K562 (cell line): ENCODE measurements around the gene ARF5. TPM values are rescaled to one million over a fixed set of nuclear protein-coding genes. Genes with fewer than 3 reads are reported as not detected.
A peak's percentile ranks its signal among the peaks of the same experiment; 100 is the strongest.

Experiments used
- ATAC-seq: fragments of 200-7000 bp; cut with Tn5 transposase; 3 replicates; pipeline ENCODE4 v1.9.1; 2020; ENCODE audit warnings: moderate library complexity
- BruUV-seq: library from RNA; stranded (reverse); fragments of 400-500 nt; replicated peaks from 2 replicates; lab custom pipeline; 2021; lab: Mats Ljungman, UMichigan
- CTCF ChIA-PET: fragments of 300-600 bp; formaldehyde crosslinking; extraction: SDS; loops from one replicate; lab custom pipeline; 2021; ENCODE audit warnings: low intra/inter-chr PET ratio; lab: Yijun Ruan, JAX
- POLR2A ChIA-PET: fragments of 300-600, 350-650 bp; sonication (Branson Sonifier 250); formaldehyde crosslinking; extraction: SDS; loops from one replicate; lab custom pipeline; 2021; ENCODE audit warnings: antibody characterized with exemption, inconsistent platforms; lab: Yijun Ruan, JAX
- DNase-seq, 4 experiments: peaks; one replicate each; pipeline versions ENCODE4 v3.0.0 to v3.0.0-alpha.2; 2011 to 2018; ENCODE audit warnings: low spot score in 3 of 4, mixed read lengths in 3 of 4; ENCODE audit errors: extremely low read depth in 1 of 4
- FAIRE-seq: peaks from 2 replicates; lab custom pipeline; 2011; peaks lifted over from hg19 to GRCh38; lab: Jason Lieb, UNC
- H2AFZ ChIP-seq: 2 replicates; pipeline ENCODE4 v1.6.0; 2011; ENCODE audit warnings: low read depth, low read length, control low read depth, inconsistent platforms
- H3K27ac ChIP-seq: fragments of 200-600 bp; 3 replicates; pipeline ENCODE4 v1.8.0; 2011; ENCODE audit warnings: low read depth, mild to moderate bottlenecking, control low read depth, inconsistent platforms, low read length, moderate library complexity, mixed read lengths; ENCODE audit errors: extremely low read depth
- H3K27me3 ChIP-seq, 2 experiments: fragments of 300-600 bp in 1 of 2; 2 replicates in 1 of 2; 3 replicates in 1 of 2; pipeline versions ENCODE4 v1.6.0 to v1.8.0; 2011; ENCODE audit warnings: inconsistent platforms in 2 of 2, low read length in 2 of 2, mild to moderate bottlenecking in 1 of 2, mixed read lengths in 1 of 2, moderate library complexity in 1 of 2; ENCODE audit not compliant: control insufficient read depth in 2 of 2, insufficient read depth in 2 of 2
- H3K36me3 ChIP-seq: fragments of 300-600 bp; 3 replicates; pipeline ENCODE4 v1.8.0; 2011; ENCODE audit warnings: mild to moderate bottlenecking, low read length, inconsistent platforms; ENCODE audit not compliant: control insufficient read depth, insufficient read depth
- H3K4me1 ChIP-seq, 2 experiments: fragments of 200-600 bp in 1 of 2; replicated peaks in 1 of 2; 2 replicates in 1 of 2; 3 replicates in 1 of 2; pipeline versions ENCODE4 v1.5.1 to v1.8.0; 2011; ENCODE audit warnings: inconsistent platforms in 2 of 2, low read length in 2 of 2, mild to moderate bottlenecking in 1 of 2, mixed read lengths in 1 of 2, moderate library complexity in 1 of 2; ENCODE audit not compliant: control insufficient read depth in 2 of 2, insufficient read depth in 2 of 2
- H3K4me2 ChIP-seq: 2 replicates; pipeline ENCODE4 v1.6.1; 2011; ENCODE audit warnings: low read length, control low read depth, inconsistent platforms, mixed read lengths; ENCODE audit not compliant: insufficient read depth
- H3K4me3 ChIP-seq: fragments of 200-600 bp; sonication (generic), shearing (Covaris generic); 2 replicates; pipeline ENCODE4 v1.5.1; 2016; ENCODE audit warnings: control low read depth, inconsistent platforms
- H3K79me2 ChIP-seq: fragments of 200-600 bp; 3 replicates; pipeline ENCODE4 v1.8.0; 2011; ENCODE audit warnings: low read length, inconsistent platforms; ENCODE audit not compliant: control insufficient read depth, insufficient read depth
- H3K9ac ChIP-seq, 2 experiments: 2 replicates each; pipeline versions ENCODE4 v1.6.0 to v1.6.1; 2011; ENCODE audit warnings: low read depth in 2 of 2, low read length in 2 of 2, control low read depth in 1 of 2, inconsistent platforms in 1 of 2, mild to moderate bottlenecking in 1 of 2, mixed read lengths in 1 of 2; ENCODE audit not compliant: insufficient read depth in 1 of 2
- H3K9me1 ChIP-seq: one replicate; pipeline ENCODE4 v1.6.0; 2011; ENCODE audit warnings: inconsistent platforms, mild to moderate bottlenecking, low read length, moderate library complexity; ENCODE audit not compliant: control insufficient read depth, insufficient read depth
- H3K9me3 ChIP-seq: replicated peaks from 2 replicates; pipeline ENCODE4 v1.5.1; 2011; ENCODE audit warnings: low read depth, low read length, inconsistent platforms; ENCODE audit not compliant: control insufficient read depth, insufficient read depth
- H4K20me1 ChIP-seq: replicated peaks from 2 replicates; pipeline ENCODE4 v1.6.1; 2011; ENCODE audit warnings: low read length, inconsistent platforms, mixed read lengths; ENCODE audit not compliant: control insufficient read depth, insufficient read depth
- MYC ChIP-seq, 2 experiments: fragments of 250-450 bp in 1 of 2; sonication (Bioruptor Pico) in 1 of 2; IDR thresholded peaks; 2 replicates each; pipeline versions ENCODE4 v1.5.1 to v1.6.1; 2012 to 2021; ENCODE audit warnings: low read depth in 2 of 2, borderline replicate concordance in 1 of 2, improper control_type of control experiment in 1 of 2, low read length in 1 of 2, mild to moderate bottlenecking in 1 of 2, moderate library complexity in 1 of 2
- NFIC ChIP-seq: fragments of 450-650 bp; IDR thresholded peaks from 2 replicates; pipeline ENCODE4 v1.6.1; 2017; ENCODE audit warnings: mild to moderate bottlenecking, inconsistent platforms
- RBFOX2 ChIP-seq: fragments of 200-400 bp; formaldehyde crosslinking; IDR thresholded peaks from 2 replicates; pipeline ENCODE4 v1.6.1; 2017; ENCODE audit warnings: low read depth, mild to moderate bottlenecking, low read length, moderate library complexity
- TGIF2 ChIP-seq: sonication (generic); formaldehyde crosslinking; IDR thresholded peaks from 2 replicates; pipeline ENCODE4 v1.8.1; 2022; ENCODE audit warnings: mild to moderate bottlenecking, missing genetic modification reagents, moderate library complexity
- ZEB2 ChIP-seq: fragments of 450-650 bp; IDR thresholded peaks from 2 replicates; pipeline ENCODE4 v1.6.1; 2016
- WGBS: fragments of 100-300 bp; shearing (Covaris generic); methylation state at CpG from one replicate; pipeline ENCODE4 v1.1.6; 2016; ENCODE audit warnings: low coverage, mixed read lengths; ENCODE audit not compliant: insufficient coverage; ENCODE audit errors: missing lambda C conversion rate; 5-methylcytosine and 5-hydroxymethylcytosine counted together
- in situ Hi-C: fragments of 300-500 bp; cut with MboI; formaldehyde crosslinking; loops from 4 replicates; pipeline ENCODE4 v1.15.0; 2018; ENCODE audit warnings: inconsistent platforms, mixed read lengths
- intact Hi-C: fragments of 100-400 bp; cut with micrococcal nuclease; formaldehyde crosslinking; loops from 2 replicates; pipeline ENCODE4 v1.14.2; 2022
- polyA plus RNA-seq, 8 experiments: library from polyadenylated mRNA; depleted of rRNA in 4 of 8; stranded (reverse) in 5 of 8; unstranded in 3 of 8; fragments of >200 nt; fragmentation: Nextera tagmentation in 2 of 8; fragmentation: Illumina TruSeq in 1 of 8; extraction: Ambion mirVana in 2 of 8; extraction: Trizol in 1 of 8; gene quantifications; 2 replicates each; pipeline versions ENCODE4 v1.2.1 to v1.2.3, GENCODE V29; 2011 to 2014; ENCODE audit warnings: inconsistent platforms in 1 of 8, missing spikeins in 1 of 8
- total RNA-seq, 7 experiments: library from RNA; depleted of rRNA in 6 of 7; stranded (reverse); fragments of >200 nt in 6 of 7; fragmentation: Illumina TruSeq in 2 of 7; extraction: Trizol in 2 of 7; gene quantifications; 2 replicates each; pipeline versions ENCODE4 v1.2.1 to v1.2.3, GENCODE V29; 2011 to 2021; ENCODE audit warnings: low replicate concordance in 1 of 7
- TF ChIP-seq, protein P1 (sequence below): sonication (generic); formaldehyde crosslinking; IDR thresholded peaks from 2 replicates; pipeline ENCODE4 v1.9.0; 2022; ENCODE audit warnings: mild to moderate bottlenecking, missing genetic modification reagents

Gene ARF5
- total and polyA plus RNA-seq, 9 of the 15 experiments (the other 6 are each of a cell fraction or from before 2014, with no cell fraction given) = 8.1 to 290 (median 125) TPM

DNA sequence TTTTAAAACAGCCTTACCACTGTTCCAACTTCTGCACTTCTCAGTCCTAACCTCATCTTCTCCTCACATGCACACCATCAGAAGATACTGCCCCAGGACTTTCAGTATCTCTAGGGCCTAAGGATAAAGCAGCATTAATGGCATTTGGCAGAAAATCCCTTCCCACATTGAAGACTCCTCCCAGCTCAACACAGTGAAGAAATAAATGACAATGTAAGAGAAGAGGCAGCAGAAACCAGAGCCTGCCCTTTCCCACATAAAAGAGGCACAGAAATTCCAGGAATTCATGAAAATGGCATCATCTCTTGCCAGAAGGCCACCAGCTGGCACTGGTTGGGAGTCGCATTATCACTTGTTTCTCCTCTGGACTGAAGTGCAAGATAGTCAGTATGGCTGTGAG lies 6.5 kb upstream of the ARF5 start (continued):
- TF ChIP-seq TGIF2 (CRISPR knock-in tag) (no peak), MYC (IDR thresholded peaks at IDR 0.05; ENCODE audit: low read depth, low read length) (no peak), MYC (CRISPR knock-in tag; IDR thresholded peaks at IDR 0.05; ENCODE audit: borderline replicate concordance, low read depth) (no peak)
- TF ChIP-seq, all 486 proteins: peak for 0

DNA sequence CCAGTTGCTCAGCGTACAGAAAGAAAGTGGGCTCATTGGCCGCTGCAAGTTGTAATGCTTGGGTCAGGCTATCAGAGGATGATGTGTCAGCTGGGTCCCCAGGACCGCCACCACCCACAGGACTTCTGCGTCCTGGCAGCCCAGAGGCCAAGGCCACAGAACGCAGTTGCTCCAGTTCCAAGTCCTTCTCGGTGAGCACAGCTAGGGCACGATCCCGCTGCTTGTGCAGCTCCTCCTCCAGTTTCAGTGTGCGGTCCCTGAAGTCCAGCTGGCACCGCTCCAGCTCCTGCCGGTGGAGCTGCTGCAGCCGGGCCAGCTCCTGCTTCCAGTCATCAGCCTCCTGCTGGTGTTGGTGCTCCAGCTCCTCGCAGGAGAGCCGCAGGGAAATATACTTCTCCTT lies 5.8 kb upstream of the ARF5 start:
- Histone ChIP-seq H3K9ac (peak overlapping the region in 1 of 2 experiments; percentile 50; a peak in 2 of 4 replicates), H3K27me3 (no peaks in the 10 kb centered on the region), H3K9me3 (peaks cover 6% of the 10 kb centered on the region; the same call in 1 of the 2 replicates), H3K79me2 (peaks cover 20% of the 10 kb centered on the region), H3K36me3 (peaks cover 41% of the 10 kb centered on the region), H4K20me1 (peaks cover 23% of the 10 kb centered on the region), H3K9me1 (peaks cover 5% of the 10 kb centered on the region), H3K27ac (no peak overlapping the region), H3K4me3 (no peak overlapping the region), H3K4me2 (no peak overlapping the region), H3K4me1 (peaks cover 17 to 28% of the 10 kb centered on the region in 2 experiments; a peak in 4 of 5 replicates), H2AFZ (no peak overlapping the region)
- BruUV-seq = no TSS peak
- peak; percentile 59 for TF ChIP-seq RBFOX2
- TF ChIP-seq ZEB2 = no peak
- TF ChIP-seq, protein P1, sequence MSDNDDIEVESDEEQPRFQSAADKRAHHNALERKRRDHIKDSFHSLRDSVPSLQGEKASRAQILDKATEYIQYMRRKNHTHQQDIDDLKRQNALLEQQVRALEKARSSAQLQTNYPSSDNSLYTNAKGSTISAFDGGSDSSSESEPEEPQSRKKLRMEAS (CRISPR knock-in tag) = 0 out of 2 replicates have a peak, but pooled peaks have one; percentile 13
- peak; percentile 68 for TF ChIP-seq NFIC
- in situ Hi-C loops = no loop called here
- ATAC-seq (no peak), FAIRE-seq (no peak), DNase-seq (no peak)
- ChIA-PET CTCF (no interaction called here), POLR2A (interaction anchor here (0.6 to 1.5 kb wide), 5 partner anchors 8 to 1930 kb away, joined by 3 to 5 read pairs (median 4); no protein-coding TSS in a partner anchor)
- intact Hi-C loops = no loop called here
- WGBS = 96% methylated on average over 14 of the region's 14 CpGs
